H9 (cell line): ENCODE data around the gene PDHX. TPM values are rescaled to one million over a fixed set of nuclear protein-coding genes. Genes with fewer than 3 reads are reported as not detected.

Experiments used
- DNase-seq: peaks from one replicate; pipeline ENCODE4 v3.0.0-alpha.2; 2017
- H2AFZ ChIP-seq: one replicate; pipeline ENCODE4 v1.6.1; 2013; ENCODE audit warnings: mild to moderate bottlenecking, low read length, control low read depth, moderate library complexity
- H2AK5ac ChIP-seq: 2 replicates; pipeline ENCODE4 v1.6.1; 2013; ENCODE audit warnings: low read length, control low read depth, mixed read lengths; ENCODE audit not compliant: insufficient read length
- H2BK120ac ChIP-seq: one replicate; pipeline ENCODE4 v1.6.1; 2013; ENCODE audit warnings: low read depth, mild to moderate bottlenecking, low read length, control low read depth, inconsistent platforms; ENCODE audit not compliant: poor library complexity, severe bottlenecking
- H2BK12ac ChIP-seq: 2 replicates; pipeline ENCODE4 v1.6.1; 2013; ENCODE audit warnings: low read length, control low read depth, mixed read lengths, low read depth; ENCODE audit not compliant: insufficient read length
- H2BK15ac ChIP-seq: 2 replicates; pipeline ENCODE4 v1.6.1; 2013; ENCODE audit warnings: low read depth, low read length, control low read depth
- H2BK20ac ChIP-seq: one replicate; pipeline ENCODE4 v1.6.1; 2013; ENCODE audit warnings: low read depth, mild to moderate bottlenecking, low read length, control low read depth, inconsistent platforms; ENCODE audit not compliant: poor library complexity, severe bottlenecking
- H2BK5ac ChIP-seq: 2 replicates; pipeline ENCODE4 v1.6.1; 2013; ENCODE audit warnings: low read length, control low read depth, mixed read lengths; ENCODE audit not compliant: insufficient read length
- H3K14ac ChIP-seq: 2 replicates; pipeline ENCODE4 v1.6.1; 2013; ENCODE audit warnings: low read length, control low read depth; ENCODE audit not compliant: insufficient read depth
- H3K18ac ChIP-seq: 2 replicates; pipeline ENCODE4 v1.6.1; 2013; ENCODE audit warnings: low read depth, mild to moderate bottlenecking, mixed read lengths, low read length, control low read depth; ENCODE audit not compliant: insufficient read length
- H3K23ac ChIP-seq: 2 replicates; pipeline ENCODE4 v1.6.1; 2013; ENCODE audit warnings: low read length, control low read depth, mixed read lengths, low read depth; ENCODE audit not compliant: insufficient read length
- H3K23me2 ChIP-seq: 2 replicates; pipeline ENCODE4 v1.6.1; 2013; ENCODE audit warnings: low read depth, mild to moderate bottlenecking, mixed read lengths, low read length, control low read depth; ENCODE audit not compliant: insufficient read length, poor library complexity, severe bottlenecking
- H3K27ac ChIP-seq: 2 replicates; pipeline ENCODE4 v1.5.1; 2013; ENCODE audit warnings: low read length, control low read depth, mixed read lengths, low read depth; ENCODE audit not compliant: insufficient read length
- H3K27me3 ChIP-seq: 2 replicates; pipeline ENCODE4 v1.6.1; 2013; ENCODE audit warnings: low read length, control low read depth, inconsistent platforms; ENCODE audit not compliant: insufficient read depth
- H3K4ac ChIP-seq: 2 replicates; pipeline ENCODE4 v1.6.1; 2013; ENCODE audit warnings: low read depth, mild to moderate bottlenecking, control low read depth, inconsistent platforms, low read length, moderate library complexity
- H3K4me1 ChIP-seq: 2 replicates; pipeline ENCODE4 v1.6.1; 2013; ENCODE audit warnings: low read length, control low read depth, inconsistent platforms; ENCODE audit not compliant: insufficient read depth
- H3K4me2 ChIP-seq: 2 replicates; pipeline ENCODE4 v1.6.1; 2013; ENCODE audit warnings: low read length, control low read depth, mixed read lengths; ENCODE audit not compliant: insufficient read length, insufficient read depth
- H3K56ac ChIP-seq: 2 replicates; pipeline ENCODE4 v1.6.1; 2013; ENCODE audit warnings: low read depth, mild to moderate bottlenecking, mixed read lengths, low read length, control low read depth; ENCODE audit not compliant: insufficient read length
- H3K79me1 ChIP-seq: 2 replicates; pipeline ENCODE4 v1.6.1; 2013; ENCODE audit warnings: low read depth, mild to moderate bottlenecking, moderate library complexity, low read length, control low read depth, inconsistent platforms; ENCODE audit not compliant: insufficient read depth, poor library complexity, severe bottlenecking
- H3K79me2 ChIP-seq: 2 replicates; pipeline ENCODE4 v1.6.1; 2013; ENCODE audit warnings: low read length, control low read depth, inconsistent platforms; ENCODE audit not compliant: insufficient read depth
- H3K9ac ChIP-seq: 2 replicates; pipeline ENCODE4 v1.6.1; 2013; ENCODE audit warnings: low read length, control low read depth, mixed read lengths; ENCODE audit not compliant: insufficient read length; ENCODE audit errors: extremely low read depth
- H3K9me3 ChIP-seq: one replicate; pipeline ENCODE4 v1.6.1; 2013; ENCODE audit warnings: low read depth, low read length, inconsistent platforms; ENCODE audit not compliant: control insufficient read depth
- H3T11ph ChIP-seq: one replicate; pipeline ENCODE4 v1.6.1; 2013; ENCODE audit warnings: mild to moderate bottlenecking, low read length, control low read depth, inconsistent platforms
- H4K20me1 ChIP-seq: one replicate; pipeline ENCODE4 v1.6.1; 2013; ENCODE audit not compliant: control insufficient read depth, insufficient read length, insufficient read depth
- H4K5ac ChIP-seq: 2 replicates; pipeline ENCODE4 v1.6.1; 2013; ENCODE audit warnings: low read depth, mild to moderate bottlenecking, mixed read lengths, low read length, control low read depth; ENCODE audit not compliant: insufficient read length
- H4K8ac ChIP-seq: replicated peaks from 2 replicates; pipeline ENCODE4 v1.6.1; 2013; ENCODE audit warnings: low read length, control low read depth, mixed read lengths, low read depth; ENCODE audit not compliant: insufficient read length
- H4K91ac ChIP-seq: 2 replicates; pipeline ENCODE4 v1.6.1; 2013; ENCODE audit warnings: low read depth, mild to moderate bottlenecking, moderate library complexity, mixed read lengths, low read length, control low read depth; ENCODE audit not compliant: insufficient read length
- H3K27ac Mint-ChIP-seq, 3 experiments: 2 replicates in 2 of 3; 3 replicates in 1 of 3; pipeline ENCODE4 v1.8.0; 2020 to 2021; ENCODE audit warnings: mixed read lengths in 3 of 3, mild to moderate bottlenecking in 1 of 3, moderate library complexity in 1 of 3
- H3K27me3 Mint-ChIP-seq: 2 replicates; pipeline ENCODE4 v1.8.0; 2021; ENCODE audit warnings: low read depth, mild to moderate bottlenecking, moderate library complexity, mixed read lengths
- H3K36me3 Mint-ChIP-seq, 3 experiments: 2 replicates in 2 of 3; 3 replicates in 1 of 3; pipeline ENCODE4 v1.8.0; 2020 to 2021; ENCODE audit warnings: low read depth in 3 of 3, mixed read lengths in 3 of 3; ENCODE audit not compliant: insufficient read depth in 1 of 3
- H3K4me1 Mint-ChIP-seq, 2 experiments: 2 replicates each; pipeline ENCODE4 v1.8.0; 2020; ENCODE audit warnings: mixed read lengths in 2 of 2
- H3K4me3 Mint-ChIP-seq, 2 experiments: 2 replicates in 1 of 2; 3 replicates in 1 of 2; pipeline ENCODE4 v1.8.0; 2020 to 2021; ENCODE audit warnings: mild to moderate bottlenecking in 2 of 2, mixed read lengths in 2 of 2, moderate library complexity in 1 of 2
- H3K9me3 Mint-ChIP-seq, 2 experiments: 2 replicates in 1 of 2; 3 replicates in 1 of 2; pipeline ENCODE4 v1.8.0; 2020; ENCODE audit warnings: mild to moderate bottlenecking in 2 of 2, mixed read lengths in 2 of 2, moderate library complexity in 1 of 2
- WGBS: extraction: QIAGEN DNeasy Blood & Tissue Kit; methylation state at CpG from one replicate; pipeline ENCODE4 v1.1.7; 2013; ENCODE audit warnings: missing lambda C conversion rate, low lambda C conversion rate, mixed read lengths; ENCODE audit not compliant: insufficient read length; ENCODE audit errors: extremely low coverage; 5-methylcytosine and 5-hydroxymethylcytosine counted together
- total RNA-seq: library from RNA; stranded (reverse); gene quantifications from 2 replicates; pipeline ENCODE4 v1.2.1, GENCODE V29; 2021
- TF ChIP-seq, protein P1 (sequence below): fragments of 200-600 bp; sonication (generic); conservative IDR thresholded peaks from 3 replicates; pipeline ENCODE4 v1.8.0; 2021; ENCODE audit warnings: antibody characterized with exemption, mild to moderate bottlenecking

Gene PDHX
- total RNA-seq, 1 experiment from 2014 or later, result 40.1 TPM

DNA sequence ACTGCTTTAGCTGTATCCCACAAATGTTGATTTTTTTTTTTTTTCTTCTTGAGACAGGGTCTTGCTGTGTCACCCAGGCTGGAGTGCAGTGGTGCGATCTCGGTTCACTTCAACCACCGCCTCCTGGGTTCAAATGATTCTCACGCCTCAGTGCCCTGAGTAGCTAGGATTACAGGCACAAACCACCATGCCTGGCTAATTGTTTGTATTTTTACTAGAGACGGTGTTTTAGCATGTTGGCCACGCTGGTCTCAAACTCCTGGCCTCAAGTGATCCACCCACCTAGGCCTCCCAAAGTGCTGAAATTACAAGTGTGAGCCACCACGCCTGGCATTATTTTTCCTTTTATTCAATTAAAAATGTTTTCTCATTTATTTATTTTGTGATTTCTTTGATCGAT, 55.9 kb downstream of the PDHX start:
- H2AFZ ChIP-seq, result no peak overlapping the region
- H2BK20ac ChIP-seq, result no peak overlapping the region
- no peak overlapping the region for H4K91ac ChIP-seq
- H3K4ac ChIP-seq, result no peak overlapping the region
- Mint-ChIP-seq H3K9me3 (no peaks in the 10 kb centered on the region), H3K4me3 (no peak overlapping the region), H3K36me3 (peaks cover 28 to 52% (median 48%) of the 10 kb centered on the region in 3 experiments), H3K27ac (no peak overlapping the region), H3K4me1 (peaks cover 3 to 10% of the 10 kb centered on the region in 2 experiments), H3K27me3 (no peaks in the 10 kb centered on the region)
- no peaks in the 10 kb centered on the region for H3K4me1 ChIP-seq
- no peak overlapping the region for H3T11ph ChIP-seq
- H3K27ac ChIP-seq, result no peak overlapping the region
- H2AK5ac ChIP-seq, result no peak overlapping the region
- H3K14ac ChIP-seq, result no peak overlapping the region
- H2BK15ac ChIP-seq, result no peak overlapping the region
- WGBS, result no CpG with 5 or more reads among the region's 8 CpGs
- no peaks in the 10 kb centered on the region for H3K79me1 ChIP-seq
- no peak for DNase-seq
- no peaks in the 10 kb centered on the region for H3K9me3 ChIP-seq
- H2BK120ac ChIP-seq, result no peak overlapping the region
- no peak overlapping the region for H3K18ac ChIP-seq
- H3K9ac ChIP-seq, result no peak overlapping the region
- TF ChIP-seq, protein P1, sequence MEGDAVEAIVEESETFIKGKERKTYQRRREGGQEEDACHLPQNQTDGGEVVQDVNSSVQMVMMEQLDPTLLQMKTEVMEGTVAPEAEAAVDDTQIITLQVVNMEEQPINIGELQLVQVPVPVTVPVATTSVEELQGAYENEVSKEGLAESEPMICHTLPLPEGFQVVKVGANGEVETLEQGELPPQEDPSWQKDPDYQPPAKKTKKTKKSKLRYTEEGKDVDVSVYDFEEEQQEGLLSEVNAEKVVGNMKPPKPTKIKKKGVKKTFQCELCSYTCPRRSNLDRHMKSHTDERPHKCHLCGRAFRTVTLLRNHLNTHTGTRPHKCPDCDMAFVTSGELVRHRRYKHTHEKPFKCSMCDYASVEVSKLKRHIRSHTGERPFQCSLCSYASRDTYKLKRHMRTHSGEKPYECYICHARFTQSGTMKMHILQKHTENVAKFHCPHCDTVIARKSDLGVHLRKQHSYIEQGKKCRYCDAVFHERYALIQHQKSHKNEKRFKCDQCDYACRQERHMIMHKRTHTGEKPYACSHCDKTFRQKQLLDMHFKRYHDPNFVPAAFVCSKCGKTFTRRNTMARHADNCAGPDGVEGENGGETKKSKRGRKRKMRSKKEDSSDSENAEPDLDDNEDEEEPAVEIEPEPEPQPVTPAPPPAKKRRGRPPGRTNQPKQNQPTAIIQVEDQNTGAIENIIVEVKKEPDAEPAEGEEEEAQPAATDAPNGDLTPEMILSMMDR, result no peak
- no peak overlapping the region for H3K4me2 ChIP-seq
- no peak overlapping the region for H3K56ac ChIP-seq
- no peaks in the 10 kb centered on the region for H4K20me1 ChIP-seq
- no peak overlapping the region for H4K8ac ChIP-seq
- no peaks in the 10 kb centered on the region for H3K79me2 ChIP-seq
- H3K27me3 ChIP-seq, result no peaks in the 10 kb centered on the region
- no peak overlapping the region for H4K5ac ChIP-seq
- no peak overlapping the region for H2BK12ac ChIP-seq
- H3K23me2 ChIP-seq, result no peaks in the 10 kb centered on the region
- H3K23ac ChIP-seq, result no peak overlapping the region
- H2BK5ac ChIP-seq, result no peak overlapping the region
